ENCODE results near the gene CR1L.

DNA sequence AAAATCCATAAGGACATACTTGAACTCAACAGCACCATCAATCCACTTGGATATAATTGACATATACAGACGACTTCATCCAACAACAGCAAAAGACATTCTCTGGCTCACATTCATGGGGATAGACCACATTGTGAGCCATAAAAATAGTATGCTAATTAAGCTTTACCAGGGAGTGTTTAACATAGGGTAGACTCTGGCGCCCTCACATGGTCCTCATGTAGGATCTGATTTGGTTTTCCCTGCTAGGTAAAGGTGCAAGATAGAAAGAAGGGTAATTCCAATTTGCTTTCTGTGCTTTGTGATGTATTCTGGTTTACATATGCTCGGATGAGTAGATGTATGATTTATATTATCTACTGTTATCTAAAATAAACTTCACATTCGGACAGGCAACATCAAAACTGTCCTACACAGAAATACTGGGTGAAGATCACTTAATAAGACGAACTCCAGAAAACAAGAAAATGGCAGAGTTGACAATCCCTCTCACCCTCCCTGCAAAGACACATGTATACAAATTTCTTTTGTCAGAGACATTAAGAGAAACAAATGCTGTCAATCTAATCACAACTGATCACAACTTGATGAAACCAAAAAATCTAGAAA is 27.7 kb downstream of the CR1L start:
- TF ChIP-seq, protein P1, sequence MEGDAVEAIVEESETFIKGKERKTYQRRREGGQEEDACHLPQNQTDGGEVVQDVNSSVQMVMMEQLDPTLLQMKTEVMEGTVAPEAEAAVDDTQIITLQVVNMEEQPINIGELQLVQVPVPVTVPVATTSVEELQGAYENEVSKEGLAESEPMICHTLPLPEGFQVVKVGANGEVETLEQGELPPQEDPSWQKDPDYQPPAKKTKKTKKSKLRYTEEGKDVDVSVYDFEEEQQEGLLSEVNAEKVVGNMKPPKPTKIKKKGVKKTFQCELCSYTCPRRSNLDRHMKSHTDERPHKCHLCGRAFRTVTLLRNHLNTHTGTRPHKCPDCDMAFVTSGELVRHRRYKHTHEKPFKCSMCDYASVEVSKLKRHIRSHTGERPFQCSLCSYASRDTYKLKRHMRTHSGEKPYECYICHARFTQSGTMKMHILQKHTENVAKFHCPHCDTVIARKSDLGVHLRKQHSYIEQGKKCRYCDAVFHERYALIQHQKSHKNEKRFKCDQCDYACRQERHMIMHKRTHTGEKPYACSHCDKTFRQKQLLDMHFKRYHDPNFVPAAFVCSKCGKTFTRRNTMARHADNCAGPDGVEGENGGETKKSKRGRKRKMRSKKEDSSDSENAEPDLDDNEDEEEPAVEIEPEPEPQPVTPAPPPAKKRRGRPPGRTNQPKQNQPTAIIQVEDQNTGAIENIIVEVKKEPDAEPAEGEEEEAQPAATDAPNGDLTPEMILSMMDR (tag by site-specific recombination; IDR thresholded peaks at IDR 0.05) = no peak; the same call in 1 of the 2 replicates
- TF ChIP-seq, protein P2, sequence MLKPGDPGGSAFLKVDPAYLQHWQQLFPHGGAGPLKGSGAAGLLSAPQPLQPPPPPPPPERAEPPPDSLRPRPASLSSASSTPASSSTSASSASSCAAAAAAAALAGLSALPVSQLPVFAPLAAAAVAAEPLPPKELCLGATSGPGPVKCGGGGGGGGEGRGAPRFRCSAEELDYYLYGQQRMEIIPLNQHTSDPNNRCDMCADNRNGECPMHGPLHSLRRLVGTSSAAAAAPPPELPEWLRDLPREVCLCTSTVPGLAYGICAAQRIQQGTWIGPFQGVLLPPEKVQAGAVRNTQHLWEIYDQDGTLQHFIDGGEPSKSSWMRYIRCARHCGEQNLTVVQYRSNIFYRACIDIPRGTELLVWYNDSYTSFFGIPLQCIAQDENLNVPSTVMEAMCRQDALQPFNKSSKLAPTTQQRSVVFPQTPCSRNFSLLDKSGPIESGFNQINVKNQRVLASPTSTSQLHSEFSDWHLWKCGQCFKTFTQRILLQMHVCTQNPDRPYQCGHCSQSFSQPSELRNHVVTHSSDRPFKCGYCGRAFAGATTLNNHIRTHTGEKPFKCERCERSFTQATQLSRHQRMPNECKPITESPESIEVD (tag by site-specific recombination; IDR thresholded peaks at IDR 0.05) = no peak
- TF ChIP-seq, protein P3, sequence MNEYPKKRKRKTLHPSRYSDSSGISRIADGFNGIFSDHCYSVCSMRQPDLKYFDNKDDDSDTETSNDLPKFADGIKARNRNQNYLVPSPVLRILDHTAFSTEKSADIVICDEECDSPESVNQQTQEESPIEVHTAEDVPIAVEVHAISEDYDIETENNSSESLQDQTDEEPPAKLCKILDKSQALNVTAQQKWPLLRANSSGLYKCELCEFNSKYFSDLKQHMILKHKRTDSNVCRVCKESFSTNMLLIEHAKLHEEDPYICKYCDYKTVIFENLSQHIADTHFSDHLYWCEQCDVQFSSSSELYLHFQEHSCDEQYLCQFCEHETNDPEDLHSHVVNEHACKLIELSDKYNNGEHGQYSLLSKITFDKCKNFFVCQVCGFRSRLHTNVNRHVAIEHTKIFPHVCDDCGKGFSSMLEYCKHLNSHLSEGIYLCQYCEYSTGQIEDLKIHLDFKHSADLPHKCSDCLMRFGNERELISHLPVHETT (tag by site-specific recombination; IDR thresholded peaks at IDR 0.05) = no peak
- TF ChIP-seq MEIS1 (CRISPR knock-in tag; IDR thresholded peaks at IDR 0.05; ENCODE audit: borderline replicate concordance) = no peak
- no peak for TF ChIP-seq YY1 (tag by site-specific recombination; IDR thresholded peaks at IDR 0.05)
- no peak for TF ChIP-seq ZNF544 (tag by site-specific recombination; IDR thresholded peaks at IDR 0.05)
- TF ChIP-seq, protein P4, sequence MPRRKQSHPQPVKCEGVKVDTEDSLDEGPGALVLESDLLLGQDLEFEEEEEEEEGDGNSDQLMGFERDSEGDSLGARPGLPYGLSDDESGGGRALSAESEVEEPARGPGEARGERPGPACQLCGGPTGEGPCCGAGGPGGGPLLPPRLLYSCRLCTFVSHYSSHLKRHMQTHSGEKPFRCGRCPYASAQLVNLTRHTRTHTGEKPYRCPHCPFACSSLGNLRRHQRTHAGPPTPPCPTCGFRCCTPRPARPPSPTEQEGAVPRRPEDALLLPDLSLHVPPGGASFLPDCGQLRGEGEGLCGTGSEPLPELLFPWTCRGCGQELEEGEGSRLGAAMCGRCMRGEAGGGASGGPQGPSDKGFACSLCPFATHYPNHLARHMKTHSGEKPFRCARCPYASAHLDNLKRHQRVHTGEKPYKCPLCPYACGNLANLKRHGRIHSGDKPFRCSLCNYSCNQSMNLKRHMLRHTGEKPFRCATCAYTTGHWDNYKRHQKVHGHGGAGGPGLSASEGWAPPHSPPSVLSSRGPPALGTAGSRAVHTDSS (tag by site-specific recombination; IDR thresholded peaks at IDR 0.05) = no peak
- TF ChIP-seq, protein P5, sequence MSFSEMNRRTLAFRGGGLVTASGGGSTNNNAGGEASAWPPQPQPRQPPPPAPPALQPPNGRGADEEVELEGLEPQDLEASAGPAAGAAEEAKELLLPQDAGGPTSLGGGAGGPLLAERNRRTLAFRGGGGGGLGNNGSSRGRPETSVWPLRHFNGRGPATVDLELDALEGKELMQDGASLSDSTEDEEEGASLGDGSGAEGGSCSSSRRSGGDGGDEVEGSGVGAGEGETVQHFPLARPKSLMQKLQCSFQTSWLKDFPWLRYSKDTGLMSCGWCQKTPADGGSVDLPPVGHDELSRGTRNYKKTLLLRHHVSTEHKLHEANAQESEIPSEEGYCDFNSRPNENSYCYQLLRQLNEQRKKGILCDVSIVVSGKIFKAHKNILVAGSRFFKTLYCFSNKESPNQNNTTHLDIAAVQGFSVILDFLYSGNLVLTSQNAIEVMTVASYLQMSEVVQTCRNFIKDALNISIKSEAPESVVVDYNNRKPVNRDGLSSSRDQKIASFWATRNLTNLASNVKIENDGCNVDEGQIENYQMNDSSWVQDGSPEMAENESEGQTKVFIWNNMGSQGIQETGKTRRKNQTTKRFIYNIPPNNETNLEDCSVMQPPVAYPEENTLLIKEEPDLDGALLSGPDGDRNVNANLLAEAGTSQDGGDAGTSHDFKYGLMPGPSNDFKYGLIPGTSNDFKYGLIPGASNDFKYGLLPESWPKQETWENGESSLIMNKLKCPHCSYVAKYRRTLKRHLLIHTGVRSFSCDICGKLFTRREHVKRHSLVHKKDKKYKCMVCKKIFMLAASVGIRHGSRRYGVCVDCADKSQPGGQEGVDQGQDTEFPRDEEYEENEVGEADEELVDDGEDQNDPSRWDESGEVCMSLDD (tag by site-specific recombination; IDR thresholded peaks at IDR 0.05) = no peak
- TF ChIP-seq ZNF121 (tag by site-specific recombination; IDR thresholded peaks at IDR 0.05) = no peak
- TF ChIP-seq ZNF558 (tag by site-specific recombination; IDR thresholded peaks at IDR 0.05) = no peak
- TF ChIP-seq ZNF600 (tag by site-specific recombination; IDR thresholded peaks at IDR 0.05) = no peak
- TF ChIP-seq TCF7L2 (IDR thresholded peaks at IDR 0.05; ENCODE audit: borderline replicate concordance, low read depth, low read length) = no peak
- TF ChIP-seq, protein P6, sequence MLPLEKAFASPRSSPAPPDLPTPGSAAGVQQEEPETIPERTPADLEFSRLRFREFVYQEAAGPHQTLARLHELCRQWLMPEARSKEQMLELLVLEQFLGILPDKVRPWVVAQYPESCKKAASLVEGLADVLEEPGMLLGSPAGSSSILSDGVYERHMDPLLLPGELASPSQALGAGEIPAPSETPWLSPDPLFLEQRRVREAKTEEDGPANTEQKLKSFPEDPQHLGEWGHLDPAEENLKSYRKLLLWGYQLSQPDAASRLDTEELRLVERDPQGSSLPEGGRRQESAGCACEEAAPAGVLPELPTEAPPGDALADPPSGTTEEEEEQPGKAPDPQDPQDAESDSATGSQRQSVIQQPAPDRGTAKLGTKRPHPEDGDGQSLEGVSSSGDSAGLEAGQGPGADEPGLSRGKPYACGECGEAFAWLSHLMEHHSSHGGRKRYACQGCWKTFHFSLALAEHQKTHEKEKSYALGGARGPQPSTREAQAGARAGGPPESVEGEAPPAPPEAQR (tag by site-specific recombination; IDR thresholded peaks at IDR 0.05) = no peak
